ENCODE results near the gene FBXO24.

FBXO24 gene

DNA sequence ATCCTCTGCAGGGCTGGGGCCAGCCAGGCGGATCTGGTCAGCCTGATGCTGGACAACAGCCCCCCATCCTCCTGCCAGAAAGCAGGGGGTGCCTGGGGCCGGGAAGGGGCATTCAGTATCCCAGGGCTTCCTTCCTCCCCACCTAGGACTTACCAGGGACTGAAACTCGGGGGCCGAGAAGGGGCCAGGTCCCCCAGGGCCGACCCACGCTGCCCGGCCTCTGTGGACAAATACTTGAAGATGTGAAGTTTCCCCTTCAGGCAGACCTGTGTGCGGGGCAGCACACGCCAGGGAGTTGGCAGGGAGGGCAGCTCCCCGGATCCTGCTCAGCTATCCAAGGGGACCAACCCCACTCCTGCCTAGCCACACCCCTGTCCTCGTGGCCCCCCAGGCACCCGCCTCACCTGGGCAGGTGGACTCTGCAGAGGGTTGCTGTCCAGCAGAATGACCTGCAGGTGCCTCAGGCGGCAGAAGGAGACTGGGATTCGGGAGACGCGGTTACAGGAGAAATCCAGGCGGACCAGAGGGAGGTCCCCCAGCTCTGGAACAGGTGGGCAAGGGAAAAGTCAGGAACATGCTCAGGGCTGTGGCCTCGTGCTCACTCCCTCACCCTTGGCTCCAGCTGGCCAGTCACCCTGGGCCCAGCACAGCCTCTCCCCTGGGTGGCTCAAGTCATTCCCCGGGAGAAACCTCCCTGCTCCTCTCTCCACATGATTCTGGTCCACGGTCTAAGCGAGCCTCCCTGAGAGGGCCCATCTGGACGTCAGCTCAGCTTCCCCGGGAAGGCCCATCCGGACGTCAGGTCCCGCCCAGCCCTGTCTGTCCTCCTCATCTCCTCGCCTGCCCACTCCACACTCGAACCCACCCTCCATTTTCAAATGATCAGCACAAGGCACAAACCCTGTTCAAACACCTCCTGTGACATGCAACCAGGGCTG, 7.6 kb upstream of the FBXO24 start:
- Histone ChIP-seq H3K36me3 (ENCODE audit: insufficient read depth, low read length) (peaks cover 74% of the 10 kb centered on the region; the same call in 1 of the 2 replicates), H4K20me1 (ENCODE audit: insufficient read depth, low read length, poor library complexity, severe bottlenecking) (peaks cover 27% of the 10 kb centered on the region), H3K27me3 (ENCODE audit: insufficient read depth, low read length, poor library complexity, severe bottlenecking) (no peaks in the 10 kb centered on the region), H3K79me2 (ENCODE audit: insufficient read depth, low read length) (peaks cover 36% of the 10 kb centered on the region), H3K9me2 (replicated peaks; ENCODE audit: low read depth, low read length) (no peaks in the 10 kb centered on the region), H3K9ac (ENCODE audit: low read depth, low read length, poor library complexity, severe bottlenecking) (no peak overlapping the region), H3K9me3 (ENCODE audit: insufficient read depth, low read depth, low read length) (no peaks in the 10 kb centered on the region), H3K4me3 (ENCODE audit: low read length, poor library complexity, severe bottlenecking) (no peak overlapping the region), H3K4me2 (ENCODE audit: low read depth, low read length, poor library complexity, severe bottlenecking) (no peak overlapping the region), H3K4me1 (ENCODE audit: insufficient read depth, low read length, poor library complexity, severe bottlenecking) (peaks cover 15% of the 10 kb centered on the region), H3F3A (ENCODE audit: low read depth) (peaks cover 7% of the 10 kb centered on the region; the same call in 1 of the 2 replicates), H2AFZ (ENCODE audit: low read length) (no peak overlapping the region)
- TF ChIP-seq EZH2phosphoT487 (IDR thresholded peaks at IDR 0.05; ENCODE audit: borderline replicate concordance): no peak
- TF ChIP-seq, protein P1, sequence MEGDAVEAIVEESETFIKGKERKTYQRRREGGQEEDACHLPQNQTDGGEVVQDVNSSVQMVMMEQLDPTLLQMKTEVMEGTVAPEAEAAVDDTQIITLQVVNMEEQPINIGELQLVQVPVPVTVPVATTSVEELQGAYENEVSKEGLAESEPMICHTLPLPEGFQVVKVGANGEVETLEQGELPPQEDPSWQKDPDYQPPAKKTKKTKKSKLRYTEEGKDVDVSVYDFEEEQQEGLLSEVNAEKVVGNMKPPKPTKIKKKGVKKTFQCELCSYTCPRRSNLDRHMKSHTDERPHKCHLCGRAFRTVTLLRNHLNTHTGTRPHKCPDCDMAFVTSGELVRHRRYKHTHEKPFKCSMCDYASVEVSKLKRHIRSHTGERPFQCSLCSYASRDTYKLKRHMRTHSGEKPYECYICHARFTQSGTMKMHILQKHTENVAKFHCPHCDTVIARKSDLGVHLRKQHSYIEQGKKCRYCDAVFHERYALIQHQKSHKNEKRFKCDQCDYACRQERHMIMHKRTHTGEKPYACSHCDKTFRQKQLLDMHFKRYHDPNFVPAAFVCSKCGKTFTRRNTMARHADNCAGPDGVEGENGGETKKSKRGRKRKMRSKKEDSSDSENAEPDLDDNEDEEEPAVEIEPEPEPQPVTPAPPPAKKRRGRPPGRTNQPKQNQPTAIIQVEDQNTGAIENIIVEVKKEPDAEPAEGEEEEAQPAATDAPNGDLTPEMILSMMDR (conservative IDR thresholded peaks at IDR 0.05; ENCODE audit: low read length): no peak

DNA sequence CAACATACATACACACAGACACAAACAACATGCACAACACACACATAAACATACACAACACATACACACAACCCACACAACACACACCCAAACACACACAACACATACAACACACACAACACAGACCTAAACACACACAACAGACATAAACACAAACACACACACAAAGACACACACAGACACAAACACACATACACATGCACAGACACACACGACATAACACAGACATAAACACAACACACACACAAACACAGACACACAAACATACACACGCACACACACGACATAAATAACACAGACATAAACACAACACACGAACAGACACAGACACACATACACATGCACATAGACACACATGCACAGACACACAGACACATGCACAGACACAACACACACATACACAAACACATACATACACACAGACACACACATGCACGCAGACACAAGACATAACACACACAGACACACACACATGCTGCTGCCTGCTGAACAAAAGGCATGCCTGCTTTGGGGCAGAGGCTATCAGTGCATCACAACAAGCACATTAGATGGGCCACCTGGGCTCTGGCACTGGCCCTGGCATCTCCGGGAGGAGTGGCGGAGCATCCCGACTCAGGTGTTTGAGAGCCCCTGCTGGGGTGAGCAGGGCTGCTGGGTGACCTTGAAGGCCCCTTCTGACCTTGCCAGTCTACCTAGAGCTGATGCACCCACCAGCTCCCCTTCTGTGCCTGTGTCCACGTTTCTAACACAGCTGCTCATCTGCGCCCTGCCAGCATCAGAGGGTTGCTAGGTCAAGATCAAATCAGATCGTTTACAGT, 5.5 kb upstream of the FBXO24 start:
- H3K4me1 ChIP-seq (ENCODE audit: insufficient read depth, low read length, poor library complexity, severe bottlenecking): peaks cover 16% of the 10 kb centered on the region
- peaks cover 43% of the 10 kb centered on the region for H4K20me1 ChIP-seq (ENCODE audit: insufficient read depth, low read length, poor library complexity, severe bottlenecking)
- no peaks in the 10 kb centered on the region for H3K9me3 ChIP-seq (ENCODE audit: insufficient read depth, low read depth, low read length)
- H3K4me3 ChIP-seq (ENCODE audit: low read length, poor library complexity, severe bottlenecking): no peak overlapping the region
- peaks cover 8% of the 10 kb centered on the region; the same call in 1 of the 2 replicates for H3F3A ChIP-seq (ENCODE audit: low read depth)
- no peaks in the 10 kb centered on the region for H3K9me2 ChIP-seq (replicated peaks; ENCODE audit: low read depth, low read length)
- peaks cover 64% of the 10 kb centered on the region; the same call in 1 of the 2 replicates for H3K36me3 ChIP-seq (ENCODE audit: insufficient read depth, low read length)
- H3K79me2 ChIP-seq (ENCODE audit: insufficient read depth, low read length): peaks cover 56% of the 10 kb centered on the region
- TF ChIP-seq, protein P1 (conservative IDR thresholded peaks at IDR 0.05; ENCODE audit: low read length): no peak
- no peak for TF ChIP-seq EZH2phosphoT487 (IDR thresholded peaks at IDR 0.05; ENCODE audit: borderline replicate concordance)
- H2AFZ ChIP-seq (ENCODE audit: low read length): no peak overlapping the region
- H3K27me3 ChIP-seq (ENCODE audit: insufficient read depth, low read length, poor library complexity, severe bottlenecking): no peaks in the 10 kb centered on the region
- H3K4me2 ChIP-seq (ENCODE audit: low read depth, low read length, poor library complexity, severe bottlenecking): no peak overlapping the region
- no peak overlapping the region for H3K9ac ChIP-seq (ENCODE audit: low read depth, low read length, poor library complexity, severe bottlenecking)

GRCh38 chr7:100582041-100582579, 4.0 kb upstream of the FBXO24 start:
- H3K79me2 ChIP-seq (ENCODE audit: insufficient read depth, low read length): peaks cover 58% of the 10 kb centered on the region
- H3K4me1 ChIP-seq (ENCODE audit: insufficient read depth, low read length, poor library complexity, severe bottlenecking): peaks cover 19% of the 10 kb centered on the region
- H2AFZ ChIP-seq (ENCODE audit: low read length): no peak overlapping the region
- no peak for TF ChIP-seq EZH2phosphoT487 (IDR thresholded peaks at IDR 0.05; ENCODE audit: borderline replicate concordance)
- TF ChIP-seq, protein P1 (conservative IDR thresholded peaks at IDR 0.05; ENCODE audit: low read length): no peak
- peaks cover 8% of the 10 kb centered on the region; the same call in 1 of the 2 replicates for H3F3A ChIP-seq (ENCODE audit: low read depth)
- H3K9me3 ChIP-seq (ENCODE audit: insufficient read depth, low read depth, low read length): no peaks in the 10 kb centered on the region
- H4K20me1 ChIP-seq (ENCODE audit: insufficient read depth, low read length, poor library complexity, severe bottlenecking): peaks cover 45% of the 10 kb centered on the region
- peaks cover 50% of the 10 kb centered on the region; the same call in 1 of the 2 replicates for H3K36me3 ChIP-seq (ENCODE audit: insufficient read depth, low read length)
- H3K27me3 ChIP-seq (ENCODE audit: insufficient read depth, low read length, poor library complexity, severe bottlenecking): no peaks in the 10 kb centered on the region
- H3K9ac ChIP-seq (ENCODE audit: low read depth, low read length, poor library complexity, severe bottlenecking): peak overlapping the region; percentile 96
- H3K4me3 ChIP-seq (ENCODE audit: low read length, poor library complexity, severe bottlenecking): peak overlapping the region; percentile 97
- peak overlapping the region; percentile 99 for H3K4me2 ChIP-seq (ENCODE audit: low read depth, low read length, poor library complexity, severe bottlenecking)
- no peaks in the 10 kb centered on the region for H3K9me2 ChIP-seq (replicated peaks; ENCODE audit: low read depth, low read length)

All from Loucy (cell line).